Smooth muscle cell of the brain vasculature (primary cell): ENCODE results near the gene PYM1.

ENCODE experiments used
- DNase-seq: peaks from one replicate; pipeline ENCODE4 v3.0.0-alpha.2; 2012; ENCODE audit warnings: low read depth, low spot score

The PYM1 gene

DNA sequence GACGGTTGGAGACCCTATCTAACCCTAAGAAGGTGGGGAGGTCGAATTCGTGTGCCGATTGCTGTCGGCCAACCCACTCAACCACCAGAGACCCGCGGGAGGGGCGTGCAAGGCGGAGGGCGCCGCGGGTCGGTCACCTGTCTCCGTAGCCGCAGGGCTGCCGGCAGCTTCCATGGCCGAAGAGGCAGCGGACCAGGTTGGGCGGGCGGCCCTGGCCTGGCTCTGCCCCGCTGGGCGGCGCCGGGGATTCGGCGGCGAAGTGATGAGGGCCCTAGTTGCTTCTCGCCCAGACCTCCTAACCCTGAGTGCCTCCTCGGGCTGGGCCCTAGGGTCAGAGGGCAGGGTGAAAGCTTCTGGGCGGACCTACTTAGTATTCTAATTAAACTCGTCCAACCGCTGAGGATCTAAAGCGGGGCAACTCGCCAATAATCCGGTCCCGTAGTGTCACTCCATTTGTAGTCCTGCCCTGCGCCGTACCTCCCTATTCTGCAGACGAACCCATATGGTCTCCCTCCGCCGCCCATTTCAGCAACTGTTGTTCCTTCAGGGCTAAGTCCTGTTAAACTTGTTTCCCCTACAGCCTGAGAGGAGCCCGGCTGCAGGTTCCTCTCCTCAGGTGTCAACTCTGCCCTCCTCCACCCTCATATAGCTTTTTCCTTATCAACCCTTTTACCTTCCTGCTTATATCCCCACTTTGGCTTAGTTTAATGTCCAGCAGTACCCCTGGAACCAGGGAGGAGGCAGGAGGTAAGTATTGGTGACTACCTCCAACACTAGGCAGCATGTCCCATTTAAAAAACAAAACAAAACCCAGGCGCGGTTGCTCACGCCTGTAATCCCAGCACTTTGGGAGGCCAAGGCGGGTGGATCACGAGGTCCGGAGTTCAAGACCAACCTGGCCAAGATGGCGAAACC, at the start of gene PYM1:
Gene PYM1, minus strand, starts transcription at position 307 of the 915 bp plus-strand sequence. Its CDS starts 133 bp downstream, at position 174.
- no peak for DNase-seq

DNA sequence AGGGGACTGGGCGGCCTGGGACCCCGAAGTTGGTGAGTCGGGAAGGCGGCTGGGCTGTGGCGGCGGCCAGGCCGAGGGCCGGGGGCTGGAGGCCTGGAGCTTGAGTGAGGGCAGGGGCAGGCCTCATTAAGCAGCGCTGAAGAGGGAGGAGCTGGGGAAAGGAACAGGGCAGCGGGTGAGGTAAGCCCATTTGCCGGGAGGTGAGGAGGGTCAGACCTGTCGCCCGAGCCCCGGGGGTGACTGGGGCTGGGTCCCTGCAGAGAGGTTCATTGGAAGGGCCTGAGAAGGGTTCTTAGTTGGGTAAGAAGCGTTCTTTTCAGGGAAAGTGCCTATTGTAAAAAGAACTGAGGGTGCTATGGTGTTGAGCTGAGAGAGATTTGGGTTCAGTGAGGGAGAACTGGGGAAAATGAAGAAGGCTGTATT, 46.6 kb upstream of the PYM1 start:
- no peak for DNase-seq

- DNase-seq = peak; percentile 100
Observed at GRCh38 chr12:55973599-55974307, 46.1 kb upstream of the PYM1 start, which contains the start of gene RAB5B. TSS of gene RAB5B (plus strand) at chr12:55974078. CDS start at chr12:55986961, 12,883 bp downstream.

DNA sequence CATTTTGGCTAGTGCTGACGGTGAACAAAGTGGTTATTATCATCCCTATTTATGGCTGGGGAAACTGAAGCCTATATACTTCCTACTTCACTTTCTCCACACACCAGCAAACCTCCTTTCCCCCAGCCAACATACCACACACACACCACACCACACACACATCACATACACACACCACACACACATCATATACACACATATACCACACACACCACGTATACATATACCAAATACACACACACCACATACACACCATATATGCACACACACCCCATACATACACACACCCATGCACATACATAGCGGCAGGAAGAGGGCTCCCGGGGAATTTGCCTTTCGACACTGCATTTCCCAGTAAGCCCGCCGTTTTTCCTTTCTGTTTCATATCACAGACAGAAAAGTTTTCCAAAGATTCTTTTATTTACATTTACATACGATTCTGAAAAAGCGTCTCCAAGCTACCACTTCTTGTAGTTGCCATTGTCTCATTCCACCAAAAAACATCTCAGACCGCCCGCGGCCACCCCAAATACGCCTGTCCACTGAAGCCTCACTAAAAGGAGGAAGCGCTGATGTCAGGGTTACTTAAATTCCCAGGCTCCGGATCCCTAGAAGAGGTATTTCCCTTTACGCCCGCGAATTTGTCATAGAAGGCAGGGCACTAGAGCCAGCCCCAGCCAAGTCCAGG, 45.4 kb upstream of the PYM1 start:
- no peak for DNase-seq

GRCh38 chr12:55972456-55972855, 44.8 kb upstream of the PYM1 start:
- no peak for DNase-seq

- no peak for DNase-seq
Observed at GRCh38 chr12:55972042-55972441, 44.3 kb upstream of the PYM1 start.

DNA sequence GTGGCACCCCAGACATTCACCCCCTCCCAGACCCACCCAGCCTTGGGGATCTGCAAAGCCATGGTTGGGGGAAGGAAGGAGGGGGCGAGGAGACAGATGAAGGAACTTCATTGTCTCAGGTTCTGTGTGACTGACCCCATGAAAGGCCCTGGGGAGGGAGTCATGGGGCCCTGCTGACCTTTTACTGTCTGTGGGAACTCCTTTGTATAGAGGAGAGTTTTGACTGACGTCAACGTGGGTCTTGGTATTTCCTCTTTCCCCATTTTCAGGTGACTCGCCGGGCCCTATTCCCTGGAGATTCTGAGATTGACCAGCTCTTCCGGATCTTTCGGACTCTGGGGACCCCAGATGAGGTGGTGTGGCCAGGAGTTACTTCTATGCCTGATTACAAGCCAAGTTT, 43.1 kb upstream of the PYM1 start:
- DNase-seq = no peak

- DNase-seq = no peak
Observed at GRCh38 chr12:55969356-55969755, 41.7 kb upstream of the PYM1 start.

GRCh38 chr12:55966408-55967281, 39.0 kb upstream of the PYM1 start, which contains the start of gene CDK2:
TSS of gene CDK2 (plus strand) at chr12:55966830. CDS start at chr12:55967009, 179 bp downstream.
- peak; percentile 59 for DNase-seq

DNA sequence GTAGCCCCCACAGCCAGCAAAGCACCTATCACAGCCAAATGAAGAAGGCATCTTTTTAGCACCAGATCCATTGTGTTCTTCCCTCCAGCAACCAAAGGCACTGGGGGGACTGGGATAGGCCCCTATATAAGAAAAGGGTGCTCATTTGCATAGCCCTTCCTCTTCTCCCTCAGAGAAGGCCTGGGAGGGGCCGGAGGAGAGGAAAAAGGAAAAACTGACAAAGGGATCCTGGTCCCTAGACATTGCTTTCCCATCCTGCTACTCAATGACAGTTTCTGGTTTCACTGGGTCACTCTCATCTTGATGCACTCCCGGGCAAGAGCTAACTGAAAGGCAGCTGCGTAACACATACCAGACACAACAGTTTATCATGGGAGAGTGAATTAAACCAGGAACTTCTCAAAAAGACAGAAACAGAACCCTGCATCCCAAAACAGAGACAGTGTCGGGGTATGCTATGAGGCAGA, 38.3 kb upstream of the PYM1 start, which contains the start of gene PMEL:
Gene PMEL, minus strand, starts transcription at position 102 of the 467 bp plus-strand sequence. Its CDS starts 31 bp downstream, at position 71.
- no peak for DNase-seq

DNA sequence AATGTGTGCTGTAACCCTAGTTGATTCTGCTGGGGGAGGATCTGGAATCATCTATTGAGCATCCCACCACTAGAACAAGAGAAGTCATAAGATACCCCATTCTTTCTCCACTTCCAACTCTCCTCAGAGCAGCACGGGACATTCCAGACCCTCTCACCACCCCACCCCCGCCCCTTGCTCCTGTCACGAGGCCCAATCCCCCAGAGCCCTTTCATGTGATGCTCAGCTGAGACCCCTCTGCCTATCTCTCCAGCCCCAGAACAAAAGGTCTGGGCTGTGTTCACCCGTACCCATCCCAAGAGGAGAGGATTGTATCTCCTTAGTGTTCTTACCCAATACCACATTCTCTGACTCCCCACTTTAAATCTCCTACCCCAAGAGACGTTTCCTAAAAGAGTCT, 37.5 kb upstream of the PYM1 start:
- no peak for DNase-seq

GRCh38 chr12:55963760-55964159, 36.1 kb upstream of the PYM1 start:
- DNase-seq = no peak

GRCh38 chr12:55957106-55957859, 29.6 kb upstream of the PYM1 start:
- no peak for DNase-seq

DNA sequence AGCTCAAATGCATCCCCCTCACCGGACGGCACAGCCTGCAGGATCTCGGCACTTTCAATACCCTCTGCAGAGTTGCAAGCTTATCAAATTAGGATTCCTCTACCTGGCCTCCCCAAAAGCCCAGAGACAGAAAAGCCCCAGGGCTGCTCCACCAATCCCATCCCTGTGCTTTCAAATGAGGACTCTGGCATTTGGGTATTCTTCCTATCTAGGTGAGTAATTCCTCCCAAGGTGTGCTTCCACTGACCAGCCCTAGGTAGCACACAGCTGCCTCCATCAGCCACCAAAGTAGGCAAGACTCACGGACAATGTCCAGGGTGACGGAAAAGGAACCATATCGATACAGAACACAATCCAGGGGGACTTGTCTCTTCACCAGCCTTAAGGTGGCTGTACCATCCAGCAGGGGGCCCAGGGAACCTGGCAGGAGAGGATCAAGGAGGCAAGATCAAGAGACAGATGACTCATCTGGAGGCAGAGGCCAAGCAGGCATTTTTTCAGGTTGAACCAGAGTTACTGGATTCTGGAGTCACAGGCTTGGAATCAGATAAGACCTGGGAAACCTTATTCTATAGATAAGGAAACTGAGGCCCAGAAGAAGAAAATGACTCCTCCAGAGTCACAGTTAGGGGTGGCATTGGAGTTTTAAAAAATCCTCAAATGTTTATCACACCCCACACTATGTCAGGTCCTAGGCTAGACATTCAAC, 28.3 kb upstream of the PYM1 start:
- DNase-seq = no peak

- DNase-seq = no peak
Observed at GRCh38 chr12:55955344-55955743, 27.6 kb upstream of the PYM1 start.

- DNase-seq = no peak
Observed at GRCh38 chr12:55946553-55946952, 18.9 kb upstream of the PYM1 start.

GRCh38 chr12:55942577-55943136, 15.0 kb upstream of the PYM1 start:
- no peak for DNase-seq

DNA sequence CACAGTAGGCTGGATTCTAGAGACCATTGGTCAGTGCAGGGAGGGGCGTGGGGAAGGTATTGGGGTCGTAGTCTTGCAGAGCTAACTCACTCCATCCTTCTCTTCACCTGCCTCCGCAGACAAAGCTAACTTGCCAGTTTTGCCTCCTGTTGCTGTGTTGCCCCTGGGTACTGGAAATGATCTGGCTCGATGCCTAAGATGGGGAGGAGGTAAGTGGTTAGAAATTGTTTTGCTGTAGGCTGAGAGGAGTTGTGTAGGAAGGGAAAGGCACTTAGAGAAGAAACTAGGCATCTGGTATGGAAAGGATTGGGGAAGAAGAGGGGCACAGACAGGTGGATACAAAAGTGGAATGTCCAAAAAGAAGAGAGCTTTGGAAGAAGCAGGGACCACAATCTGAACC, 14.4 kb upstream of the PYM1 start:
- no peak for DNase-seq
